H9 (cell line): ENCODE measurements around the gene HOXD10. TPM values are rescaled to one million over a fixed set of nuclear protein-coding genes. Genes with fewer than 3 reads are reported as not detected.

ENCODE experiments used
- DNase-seq: peaks from one replicate; pipeline ENCODE4 v3.0.0-alpha.2; 2017
- H2AFZ ChIP-seq: one replicate; pipeline ENCODE4 v1.6.1; 2013; ENCODE audit warnings: mild to moderate bottlenecking, low read length, control low read depth, moderate library complexity
- H2AK5ac ChIP-seq: 2 replicates; pipeline ENCODE4 v1.6.1; 2013; ENCODE audit warnings: low read length, control low read depth, mixed read lengths; ENCODE audit not compliant: insufficient read length
- H2BK120ac ChIP-seq: one replicate; pipeline ENCODE4 v1.6.1; 2013; ENCODE audit warnings: low read depth, mild to moderate bottlenecking, low read length, control low read depth, inconsistent platforms; ENCODE audit not compliant: poor library complexity, severe bottlenecking
- H2BK12ac ChIP-seq: 2 replicates; pipeline ENCODE4 v1.6.1; 2013; ENCODE audit warnings: low read length, control low read depth, mixed read lengths, low read depth; ENCODE audit not compliant: insufficient read length
- H2BK15ac ChIP-seq: 2 replicates; pipeline ENCODE4 v1.6.1; 2013; ENCODE audit warnings: low read depth, low read length, control low read depth
- H2BK20ac ChIP-seq: one replicate; pipeline ENCODE4 v1.6.1; 2013; ENCODE audit warnings: low read depth, mild to moderate bottlenecking, low read length, control low read depth, inconsistent platforms; ENCODE audit not compliant: poor library complexity, severe bottlenecking
- H2BK5ac ChIP-seq: 2 replicates; pipeline ENCODE4 v1.6.1; 2013; ENCODE audit warnings: low read length, control low read depth, mixed read lengths; ENCODE audit not compliant: insufficient read length
- H3K14ac ChIP-seq: 2 replicates; pipeline ENCODE4 v1.6.1; 2013; ENCODE audit warnings: low read length, control low read depth; ENCODE audit not compliant: insufficient read depth
- H3K18ac ChIP-seq: 2 replicates; pipeline ENCODE4 v1.6.1; 2013; ENCODE audit warnings: low read depth, mild to moderate bottlenecking, mixed read lengths, low read length, control low read depth; ENCODE audit not compliant: insufficient read length
- H3K23ac ChIP-seq: 2 replicates; pipeline ENCODE4 v1.6.1; 2013; ENCODE audit warnings: low read length, control low read depth, mixed read lengths, low read depth; ENCODE audit not compliant: insufficient read length
- H3K23me2 ChIP-seq: 2 replicates; pipeline ENCODE4 v1.6.1; 2013; ENCODE audit warnings: low read depth, mild to moderate bottlenecking, mixed read lengths, low read length, control low read depth; ENCODE audit not compliant: insufficient read length, poor library complexity, severe bottlenecking
- H3K27ac ChIP-seq: 2 replicates; pipeline ENCODE4 v1.5.1; 2013; ENCODE audit warnings: low read length, control low read depth, mixed read lengths, low read depth; ENCODE audit not compliant: insufficient read length
- H3K27me3 ChIP-seq: 2 replicates; pipeline ENCODE4 v1.6.1; 2013; ENCODE audit warnings: low read length, control low read depth, inconsistent platforms; ENCODE audit not compliant: insufficient read depth
- H3K4ac ChIP-seq: 2 replicates; pipeline ENCODE4 v1.6.1; 2013; ENCODE audit warnings: low read depth, mild to moderate bottlenecking, control low read depth, inconsistent platforms, low read length, moderate library complexity
- H3K4me1 ChIP-seq: 2 replicates; pipeline ENCODE4 v1.6.1; 2013; ENCODE audit warnings: low read length, control low read depth, inconsistent platforms; ENCODE audit not compliant: insufficient read depth
- H3K4me2 ChIP-seq: 2 replicates; pipeline ENCODE4 v1.6.1; 2013; ENCODE audit warnings: low read length, control low read depth, mixed read lengths; ENCODE audit not compliant: insufficient read length, insufficient read depth
- H3K56ac ChIP-seq: 2 replicates; pipeline ENCODE4 v1.6.1; 2013; ENCODE audit warnings: low read depth, mild to moderate bottlenecking, mixed read lengths, low read length, control low read depth; ENCODE audit not compliant: insufficient read length
- H3K79me1 ChIP-seq: 2 replicates; pipeline ENCODE4 v1.6.1; 2013; ENCODE audit warnings: low read depth, mild to moderate bottlenecking, moderate library complexity, low read length, control low read depth, inconsistent platforms; ENCODE audit not compliant: insufficient read depth, poor library complexity, severe bottlenecking
- H3K79me2 ChIP-seq: 2 replicates; pipeline ENCODE4 v1.6.1; 2013; ENCODE audit warnings: low read length, control low read depth, inconsistent platforms; ENCODE audit not compliant: insufficient read depth
- H3K9ac ChIP-seq: 2 replicates; pipeline ENCODE4 v1.6.1; 2013; ENCODE audit warnings: low read length, control low read depth, mixed read lengths; ENCODE audit not compliant: insufficient read length; ENCODE audit errors: extremely low read depth
- H3K9me3 ChIP-seq: one replicate; pipeline ENCODE4 v1.6.1; 2013; ENCODE audit warnings: low read depth, low read length, inconsistent platforms; ENCODE audit not compliant: control insufficient read depth
- H3T11ph ChIP-seq: one replicate; pipeline ENCODE4 v1.6.1; 2013; ENCODE audit warnings: mild to moderate bottlenecking, low read length, control low read depth, inconsistent platforms
- H4K20me1 ChIP-seq: one replicate; pipeline ENCODE4 v1.6.1; 2013; ENCODE audit not compliant: control insufficient read depth, insufficient read length, insufficient read depth
- H4K5ac ChIP-seq: 2 replicates; pipeline ENCODE4 v1.6.1; 2013; ENCODE audit warnings: low read depth, mild to moderate bottlenecking, mixed read lengths, low read length, control low read depth; ENCODE audit not compliant: insufficient read length
- H4K8ac ChIP-seq: replicated peaks from 2 replicates; pipeline ENCODE4 v1.6.1; 2013; ENCODE audit warnings: low read length, control low read depth, mixed read lengths, low read depth; ENCODE audit not compliant: insufficient read length
- H4K91ac ChIP-seq: 2 replicates; pipeline ENCODE4 v1.6.1; 2013; ENCODE audit warnings: low read depth, mild to moderate bottlenecking, moderate library complexity, mixed read lengths, low read length, control low read depth; ENCODE audit not compliant: insufficient read length
- H3K27ac Mint-ChIP-seq, 3 experiments: 2 replicates in 2 of 3; 3 replicates in 1 of 3; pipeline ENCODE4 v1.8.0; 2020 to 2021; ENCODE audit warnings: mixed read lengths in 3 of 3, mild to moderate bottlenecking in 1 of 3, moderate library complexity in 1 of 3
- H3K27me3 Mint-ChIP-seq: 2 replicates; pipeline ENCODE4 v1.8.0; 2021; ENCODE audit warnings: low read depth, mild to moderate bottlenecking, moderate library complexity, mixed read lengths
- H3K36me3 Mint-ChIP-seq, 3 experiments: 2 replicates in 2 of 3; 3 replicates in 1 of 3; pipeline ENCODE4 v1.8.0; 2020 to 2021; ENCODE audit warnings: low read depth in 3 of 3, mixed read lengths in 3 of 3; ENCODE audit not compliant: insufficient read depth in 1 of 3
- H3K4me1 Mint-ChIP-seq, 2 experiments: 2 replicates each; pipeline ENCODE4 v1.8.0; 2020; ENCODE audit warnings: mixed read lengths in 2 of 2
- H3K4me3 Mint-ChIP-seq, 2 experiments: 2 replicates in 1 of 2; 3 replicates in 1 of 2; pipeline ENCODE4 v1.8.0; 2020 to 2021; ENCODE audit warnings: mild to moderate bottlenecking in 2 of 2, mixed read lengths in 2 of 2, moderate library complexity in 1 of 2
- H3K9me3 Mint-ChIP-seq, 2 experiments: 2 replicates in 1 of 2; 3 replicates in 1 of 2; pipeline ENCODE4 v1.8.0; 2020; ENCODE audit warnings: mild to moderate bottlenecking in 2 of 2, mixed read lengths in 2 of 2, moderate library complexity in 1 of 2
- WGBS: extraction: QIAGEN DNeasy Blood & Tissue Kit; methylation state at CpG from one replicate; pipeline ENCODE4 v1.1.7; 2013; ENCODE audit warnings: missing lambda C conversion rate, low lambda C conversion rate, mixed read lengths; ENCODE audit not compliant: insufficient read length; ENCODE audit errors: extremely low coverage; 5-methylcytosine and 5-hydroxymethylcytosine counted together
- total RNA-seq: library from RNA; stranded (reverse); gene quantifications from 2 replicates; pipeline ENCODE4 v1.2.1, GENCODE V29; 2021
- TF ChIP-seq, protein P1 (sequence below): fragments of 200-600 bp; sonication (generic); conservative IDR thresholded peaks from 3 replicates; pipeline ENCODE4 v1.8.0; 2021; ENCODE audit warnings: antibody characterized with exemption, mild to moderate bottlenecking

Gene HOXD10
- total RNA-seq, 1 experiment from 2014 or later, result not detected

DNA sequence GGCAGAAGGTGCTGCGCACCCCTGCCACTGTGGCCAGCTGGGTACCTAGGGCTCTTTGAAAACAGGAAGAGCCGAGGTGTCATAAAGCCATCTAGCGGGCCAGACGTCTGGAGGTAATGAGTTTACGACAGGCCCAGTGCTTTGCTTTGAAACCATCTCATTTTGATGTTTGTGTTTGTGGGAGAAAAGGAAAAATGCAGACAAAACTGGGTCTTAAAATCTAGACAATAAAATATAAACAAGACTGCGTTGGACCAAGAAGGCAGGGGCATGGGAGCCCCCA is 9.1 kb downstream of the HOXD10 start:
- no peaks in the 10 kb centered on the region for H3K9me3 ChIP-seq
- H3K4me1 ChIP-seq, result no peaks in the 10 kb centered on the region
- DNase-seq, result peak; percentile 30
- H3K27ac Mint-ChIP-seq, result no peak overlapping the region
- TF ChIP-seq, protein P1, sequence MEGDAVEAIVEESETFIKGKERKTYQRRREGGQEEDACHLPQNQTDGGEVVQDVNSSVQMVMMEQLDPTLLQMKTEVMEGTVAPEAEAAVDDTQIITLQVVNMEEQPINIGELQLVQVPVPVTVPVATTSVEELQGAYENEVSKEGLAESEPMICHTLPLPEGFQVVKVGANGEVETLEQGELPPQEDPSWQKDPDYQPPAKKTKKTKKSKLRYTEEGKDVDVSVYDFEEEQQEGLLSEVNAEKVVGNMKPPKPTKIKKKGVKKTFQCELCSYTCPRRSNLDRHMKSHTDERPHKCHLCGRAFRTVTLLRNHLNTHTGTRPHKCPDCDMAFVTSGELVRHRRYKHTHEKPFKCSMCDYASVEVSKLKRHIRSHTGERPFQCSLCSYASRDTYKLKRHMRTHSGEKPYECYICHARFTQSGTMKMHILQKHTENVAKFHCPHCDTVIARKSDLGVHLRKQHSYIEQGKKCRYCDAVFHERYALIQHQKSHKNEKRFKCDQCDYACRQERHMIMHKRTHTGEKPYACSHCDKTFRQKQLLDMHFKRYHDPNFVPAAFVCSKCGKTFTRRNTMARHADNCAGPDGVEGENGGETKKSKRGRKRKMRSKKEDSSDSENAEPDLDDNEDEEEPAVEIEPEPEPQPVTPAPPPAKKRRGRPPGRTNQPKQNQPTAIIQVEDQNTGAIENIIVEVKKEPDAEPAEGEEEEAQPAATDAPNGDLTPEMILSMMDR, result no peak
- no peaks in the 10 kb centered on the region for H3K79me1 ChIP-seq
- no peak overlapping the region for H3K4me3 Mint-ChIP-seq
- no peak overlapping the region for H3T11ph ChIP-seq
- no CpG with 5 or more reads among the region's 6 CpGs for WGBS
- H3K4me2 ChIP-seq, result no peak overlapping the region
- H3K27ac ChIP-seq, result no peak overlapping the region
- H3K36me3 Mint-ChIP-seq, result no peaks in the 10 kb centered on the region; a peak in 2 of 7 replicates
- no peak overlapping the region for H3K9ac ChIP-seq
- no peak overlapping the region for H4K8ac ChIP-seq
- no peak overlapping the region for H2BK20ac ChIP-seq
- H3K9me3 Mint-ChIP-seq, result peaks cover 0 to 13% of the 10 kb centered on the region in 2 experiments; a peak in 4 of 5 replicates
- H2AFZ ChIP-seq, result no peak overlapping the region
- H4K91ac ChIP-seq, result no peak overlapping the region
- no peak overlapping the region for H3K23ac ChIP-seq
- peaks cover 97% of the 10 kb centered on the region for H3K27me3 Mint-ChIP-seq
- H3K4me1 Mint-ChIP-seq, result peaks cover 12 to 22% of the 10 kb centered on the region in 2 experiments
- no peak overlapping the region for H3K56ac ChIP-seq
- H2BK120ac ChIP-seq, result no peak overlapping the region
- no peak overlapping the region for H2BK12ac ChIP-seq
- H2AK5ac ChIP-seq, result no peak overlapping the region
- no peak overlapping the region for H2BK5ac ChIP-seq
- H3K79me2 ChIP-seq, result no peaks in the 10 kb centered on the region
- no peak overlapping the region for H2BK15ac ChIP-seq
- no peaks in the 10 kb centered on the region for H4K20me1 ChIP-seq
- no peak overlapping the region for H3K18ac ChIP-seq
- no peak overlapping the region for H3K14ac ChIP-seq
- H3K4ac ChIP-seq, result no peak overlapping the region
- peaks cover 91% of the 10 kb centered on the region for H3K27me3 ChIP-seq
- H3K23me2 ChIP-seq, result no peaks in the 10 kb centered on the region
- H4K5ac ChIP-seq, result no peak overlapping the region
